22Rv1 (cell line): ENCODE results near the gene CHD6.

Experiments
- CTCF ChIP-seq: fragments of 450-650 bp; IDR thresholded peaks from 2 replicates; pipeline ENCODE4 v1.5.1; 2017; ENCODE audit warnings: mild to moderate bottlenecking
- ZFX ChIP-seq: fragments of 450-650 bp; IDR thresholded peaks from 2 replicates; pipeline ENCODE4 v1.6.1; 2017; ENCODE audit warnings: antibody characterized with exemption, borderline replicate concordance

- no peak for TF ChIP-seq CTCF
- TF ChIP-seq ZFX, result no peak
Measured at GRCh38 chr20:41457173-41457857, 160.9 kb downstream of the CHD6 start.
